ENCODE measurements around the gene ZNF697. TPM values are rescaled to one million over a fixed set of nuclear protein-coding genes. Genes with fewer than 3 reads are reported as not detected.
"Not testable (repeated sequence)": the region's sequence is repeated elsewhere in the genome, so short reads cannot be mapped to it uniquely, and the experiment has no call there.

Gene ZNF697
- total RNA-seq, 4 donors from 2014 or later: 1.00 to 5.6 (median 2.9) TPM

GRCh38 chr1:119622311-119623192 is 25.5 kb downstream of the ZNF697 start:
- WGBS, 2 donors (ENCODE audit: low coverage in 1 of 2): 90 to 100% methylated on average over 2 to 67 of the region's 67 CpGs
- peaks cover 0 to 6% (median 0%) of the 10 kb centered on the region in 4 donors for H3K36me3 ChIP-seq
- in situ Hi-C loops (cut with MboI; ENCODE audit: low pct_ligation_motif_present in 1 of 4, low pct_unique_long_range_greater_than_20kb in 1 of 4, low sequenced_read_pairs in 3 of 4): no loop called here
- no peak overlapping the region for H3K4me3 ChIP-seq
- no peaks in the 10 kb centered on the region for H3K27me3 ChIP-seq
- no peak for TF ChIP-seq CTCF (IDR thresholded peaks at IDR 0.05)
- no peak for TF ChIP-seq POLR2A (IDR thresholded peaks at IDR 0.05)
- no peak for TF ChIP-seq EP300 (IDR thresholded peaks at IDR 0.05; ENCODE audit: low read depth)
- TF ChIP-seq POLR2AphosphoS5 (IDR thresholded peaks at IDR 0.05): no peak
- DNase-seq: no peak
- H3K4me1 ChIP-seq: peaks cover 0 to 7% (median 4%) of the 10 kb centered on the region in 4 donors
- intact Hi-C loops (cut with DNase I; ENCODE audit: low total_unique reads): no loop called here
- H3K27ac ChIP-seq: no peak overlapping the region
- H3K9me3 ChIP-seq: no peaks in the 10 kb centered on the region

GRCh38 chr1:119621705-119622104 is 26.4 kb downstream of the ZNF697 start:
- DNase-seq: peak; percentile 34
- Histone ChIP-seq H3K27ac (no peak overlapping the region), H3K36me3 (peaks cover 0 to 6% (median 0%) of the 10 kb centered on the region in 4 donors), H3K9me3 (no peaks in the 10 kb centered on the region), H3K4me3 (no peak overlapping the region), H3K27me3 (no peaks in the 10 kb centered on the region), H3K4me1 (peaks cover 0 to 7% (median 0%) of the 10 kb centered on the region in 4 donors)
- WGBS, 2 donors (ENCODE audit: low coverage in 1 of 2): 52 to 79% methylated on average over 3 to 4 of the region's 4 CpGs
- intact Hi-C loops (cut with DNase I; ENCODE audit: low total_unique reads) (no loop called here), in situ Hi-C loops (cut with MboI; ENCODE audit: low pct_ligation_motif_present in 1 of 4, low pct_unique_long_range_greater_than_20kb in 1 of 4, low sequenced_read_pairs in 3 of 4) (no loop called here)
- TF ChIP-seq CTCF (IDR thresholded peaks at IDR 0.05) (no peak), POLR2A (IDR thresholded peaks at IDR 0.05) (no peak), POLR2AphosphoS5 (IDR thresholded peaks at IDR 0.05) (no peak), EP300 (IDR thresholded peaks at IDR 0.05; ENCODE audit: low read depth) (no peak)

GRCh38 chr1:119617751-119618691 is 30.0 kb downstream of the ZNF697 start:
- Histone ChIP-seq H3K36me3 (peaks cover 0 to 6% (median 0%) of the 10 kb centered on the region in 4 donors), H3K4me1 (no peaks in the 10 kb centered on the region), H3K27ac (no peak overlapping the region), H3K4me3 (no peak overlapping the region), H3K27me3 (no peaks in the 10 kb centered on the region), H3K9me3 (no peaks in the 10 kb centered on the region)
- WGBS, 2 donors (ENCODE audit: low coverage in 1 of 2): 65 to 70% methylated on average over 2 to 5 of the region's 5 CpGs
- in situ Hi-C loops (cut with MboI; ENCODE audit: low pct_ligation_motif_present in 1 of 4, low pct_unique_long_range_greater_than_20kb in 1 of 4, low sequenced_read_pairs in 3 of 4) (loop anchor here in 2 of 4 donors (10.0 kb wide), 1 partner anchor 47 kb away; no protein-coding TSS in a partner anchor), intact Hi-C loops (cut with DNase I; ENCODE audit: low total_unique reads) (no loop called here)
- no peak for TF ChIP-seq POLR2A (IDR thresholded peaks at IDR 0.05)
- no peak for TF ChIP-seq EP300 (IDR thresholded peaks at IDR 0.05; ENCODE audit: low read depth)
- TF ChIP-seq POLR2AphosphoS5 (IDR thresholded peaks at IDR 0.05): no peak
- no peak for TF ChIP-seq CTCF (IDR thresholded peaks at IDR 0.05)
- DNase-seq: no peak

GRCh38 chr1:119616748-119617147 is 31.3 kb downstream of the ZNF697 start:
- in situ Hi-C loops (cut with MboI; ENCODE audit: low pct_ligation_motif_present in 1 of 4, low pct_unique_long_range_greater_than_20kb in 1 of 4, low sequenced_read_pairs in 3 of 4): loop anchor here in 2 of 4 donors (10.0 kb wide), 1 partner anchor 48 kb away; no protein-coding TSS in a partner anchor

GRCh38 chr1:119615100-119615499 is 33.0 kb downstream of the ZNF697 start:
- H3K9me3 ChIP-seq, H3K4me1 ChIP-seq, DNase-seq, H3K27ac ChIP-seq, H3K4me3 ChIP-seq, H3K27me3 ChIP-seq, H3K36me3 ChIP-seq: not testable (repeated sequence)
- 80 to 85% methylated on average over 5 to 7 of the region's 7 CpGs for WGBS, 2 donors (ENCODE audit: low coverage in 1 of 2)
- intact Hi-C loops (cut with DNase I; ENCODE audit: low total_unique reads) (loop anchor here (2.0 kb wide), 1 partner anchor 52 kb away; no protein-coding TSS in a partner anchor), in situ Hi-C loops (cut with MboI; ENCODE audit: low pct_ligation_motif_present in 1 of 4, low pct_unique_long_range_greater_than_20kb in 1 of 4, low sequenced_read_pairs in 3 of 4) (loop anchor here in 2 of 4 donors (10.0 kb wide), 1 partner anchor 50 kb away; no protein-coding TSS in a partner anchor)

More at GRCh38 chr1:119616748-119617147, 31.3 kb downstream of the ZNF697 start:
- H3K4me3 ChIP-seq; H3K36me3 ChIP-seq; DNase-seq; H3K27me3 ChIP-seq; H3K4me1 ChIP-seq; H3K9me3 ChIP-seq; H3K27ac ChIP-seq; intact Hi-C loops (cut with DNase I; ENCODE audit: low total_unique reads): not testable (repeated sequence)
- WGBS, 2 donors (ENCODE audit: low coverage in 1 of 2): 45% methylated on average over 1 of the region's 1 CpG; no CpG with 5 or more reads in 1 of the 2 donors

All from transverse colon (tissue), 4 donors.